GM18858 (cell line): Measurements from ENCODE around the gene IGFBP2.

ENCODE experiments used
- ATAC-seq: cut with Tn5 transposase; IDR thresholded peaks from one replicate; pipeline ENCODE4 v1.9.1; 2021; ENCODE audit not compliant: unreplicated experiment

IGFBP2 gene

GRCh38 chr2:216636551-216637450, 3.6 kb downstream of the IGFBP2 start:
- no peak for ATAC-seq

DNA sequence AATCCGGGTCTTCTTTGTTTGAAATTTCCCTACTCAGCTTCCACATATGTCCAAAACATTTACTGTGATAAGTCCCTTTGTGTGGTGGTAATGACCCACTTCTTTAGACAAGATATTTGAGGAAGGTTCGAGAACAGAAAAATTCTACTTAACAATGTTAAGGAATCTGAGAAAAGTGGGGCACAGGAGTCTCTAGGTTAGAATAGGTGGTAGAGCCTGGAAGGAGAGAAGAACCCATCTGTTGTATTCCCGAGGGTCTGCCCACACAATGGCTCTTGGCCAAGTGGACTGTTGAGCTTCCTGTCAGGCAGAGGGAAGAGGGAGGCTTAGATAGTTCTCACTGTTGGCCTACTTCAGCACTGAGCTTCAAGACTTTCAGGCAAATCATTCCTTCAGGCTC, 4.3 kb downstream of the IGFBP2 start:
- ATAC-seq, result no peak

DNA sequence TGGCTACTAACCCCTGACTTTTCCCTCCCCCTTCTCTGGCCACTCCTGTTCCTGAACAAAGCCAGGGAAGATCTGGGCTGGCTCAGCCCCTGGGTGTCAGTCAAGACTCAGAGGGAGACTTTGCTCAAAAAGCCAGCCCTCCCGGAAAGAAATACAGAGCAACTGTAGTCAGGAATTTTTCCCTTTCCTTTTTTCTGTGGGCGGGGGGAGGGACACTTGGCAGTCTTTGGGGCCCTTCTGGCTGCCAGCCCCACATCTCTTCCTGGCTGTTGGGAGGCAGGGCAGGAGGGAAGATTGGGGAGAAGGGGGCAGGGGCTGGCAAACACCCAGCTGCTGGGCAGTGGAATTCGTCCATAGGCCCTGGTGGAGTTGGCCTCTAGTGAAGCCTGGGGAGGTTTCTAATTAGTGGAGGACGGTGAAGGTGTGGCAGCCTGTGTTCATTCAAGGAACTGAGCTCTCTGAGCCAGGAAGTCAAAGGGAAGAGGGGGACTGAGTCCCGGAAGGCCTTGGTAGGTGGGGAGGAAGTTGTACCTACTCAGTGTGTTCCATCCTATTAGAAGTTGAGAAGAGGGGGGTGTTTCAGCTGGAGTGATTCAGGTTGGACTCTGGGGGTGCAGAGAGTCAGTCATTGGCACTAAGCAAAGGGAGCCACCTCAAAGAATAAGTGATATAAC, 10.9 kb downstream of the IGFBP2 start:
- ATAC-seq, result no peak

- ATAC-seq, result no peak
Measured at GRCh38 chr2:216644842-216645635, 11.8 kb downstream of the IGFBP2 start.

GRCh38 chr2:216645636-216645950, 12.4 kb downstream of the IGFBP2 start:
- no peak for ATAC-seq

GRCh38 chr2:216646116-216646515, 12.9 kb downstream of the IGFBP2 start:
- ATAC-seq, result no peak

DNA sequence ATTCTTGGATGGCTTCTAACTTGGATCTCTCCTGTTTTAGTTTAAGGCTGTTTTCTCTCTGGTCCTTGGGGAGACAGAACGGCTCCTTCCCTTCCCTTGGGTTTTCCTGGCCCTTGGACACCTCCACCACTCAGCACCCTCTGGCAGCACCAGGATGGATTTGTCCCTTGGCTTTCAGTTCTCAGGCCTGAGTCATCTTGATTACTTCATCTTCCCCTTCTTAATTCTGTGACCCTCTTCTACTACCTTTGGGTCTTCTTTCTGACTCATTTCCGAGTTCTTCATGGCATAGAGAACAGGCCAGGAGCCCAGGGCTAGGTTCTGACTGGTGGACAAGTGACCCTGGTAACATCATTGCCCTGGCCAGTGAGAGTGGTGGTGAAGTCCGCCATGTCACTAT, 14.9 kb downstream of the IGFBP2 start:
- no peak for ATAC-seq

DNA sequence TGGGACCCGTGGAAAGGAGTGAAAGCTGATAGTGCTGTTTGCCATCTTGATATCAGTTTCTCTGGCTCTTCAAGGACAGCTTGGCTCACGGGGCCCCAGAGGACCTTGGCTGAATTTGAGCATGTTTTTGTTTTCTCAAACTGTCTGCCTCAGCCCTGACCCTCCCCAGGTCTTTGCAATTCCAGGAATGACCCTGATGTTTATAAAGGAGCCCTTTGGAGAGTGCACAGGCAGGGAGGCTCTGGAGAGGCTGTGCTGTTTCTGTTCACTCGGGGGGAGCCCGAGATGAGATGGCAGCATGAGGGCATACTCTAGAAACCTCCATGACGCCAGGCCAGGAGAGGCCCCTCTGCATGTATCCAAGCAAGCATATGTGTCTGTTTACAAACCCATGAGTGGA, 16.4 kb downstream of the IGFBP2 start:
- no peak for ATAC-seq

- no peak for ATAC-seq
Measured at GRCh38 chr2:216650626-216651257, 17.5 kb downstream of the IGFBP2 start.

- ATAC-seq, result no peak
Measured at GRCh38 chr2:216651351-216651881, 18.2 kb downstream of the IGFBP2 start.

- ATAC-seq, result no peak
Measured at GRCh38 chr2:216652566-216652965, 19.3 kb downstream of the IGFBP2 start.

GRCh38 chr2:216653093-216653799, 20.0 kb downstream of the IGFBP2 start:
- ATAC-seq, result no peak

DNA sequence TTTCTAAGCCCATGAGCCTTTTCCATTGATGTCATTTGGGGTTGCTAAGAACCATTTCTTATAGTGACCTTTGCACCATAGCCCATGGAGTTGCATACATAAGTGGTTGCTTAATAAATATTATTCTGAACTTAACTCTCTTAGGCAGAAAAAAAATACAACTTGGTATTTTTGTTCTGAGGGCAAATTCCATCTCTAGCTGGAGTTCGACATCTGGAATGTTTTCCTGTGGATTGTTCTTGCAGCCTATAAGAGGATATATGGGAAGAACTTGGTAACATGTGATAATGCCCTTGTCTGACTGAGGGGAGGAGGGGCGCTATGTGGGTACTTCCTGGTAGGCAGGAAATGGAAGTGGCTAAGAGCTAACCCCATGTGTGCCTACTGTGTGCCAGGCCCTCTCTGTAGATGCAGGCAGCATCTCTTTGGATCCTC, 20.7 kb downstream of the IGFBP2 start:
- no peak for ATAC-seq

DNA sequence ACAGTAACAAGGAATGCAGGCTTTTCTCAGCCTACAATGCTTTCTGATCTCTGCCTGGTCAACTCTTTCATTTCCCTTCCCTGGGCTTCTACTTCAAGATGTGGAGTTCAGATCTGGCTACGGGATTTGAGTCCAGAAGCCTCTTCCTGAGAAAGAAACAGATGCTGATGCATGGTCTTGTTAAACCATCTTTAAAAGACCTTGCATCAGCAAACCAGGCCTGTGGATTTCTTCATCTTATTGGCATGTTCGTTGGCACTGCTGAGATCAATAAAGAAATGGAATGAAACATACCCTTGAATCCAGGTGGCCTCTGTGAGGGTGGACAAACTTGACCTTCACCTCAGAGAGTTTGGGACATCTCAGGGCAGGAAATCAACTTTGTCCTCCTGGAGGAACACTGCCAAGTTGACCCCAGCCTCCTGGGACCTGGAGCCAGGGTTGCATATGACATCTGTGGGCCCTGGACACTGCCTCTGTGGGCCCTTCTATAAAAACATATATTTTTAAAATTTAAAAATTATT, 21.4 kb downstream of the IGFBP2 start:
- no peak for ATAC-seq

DNA sequence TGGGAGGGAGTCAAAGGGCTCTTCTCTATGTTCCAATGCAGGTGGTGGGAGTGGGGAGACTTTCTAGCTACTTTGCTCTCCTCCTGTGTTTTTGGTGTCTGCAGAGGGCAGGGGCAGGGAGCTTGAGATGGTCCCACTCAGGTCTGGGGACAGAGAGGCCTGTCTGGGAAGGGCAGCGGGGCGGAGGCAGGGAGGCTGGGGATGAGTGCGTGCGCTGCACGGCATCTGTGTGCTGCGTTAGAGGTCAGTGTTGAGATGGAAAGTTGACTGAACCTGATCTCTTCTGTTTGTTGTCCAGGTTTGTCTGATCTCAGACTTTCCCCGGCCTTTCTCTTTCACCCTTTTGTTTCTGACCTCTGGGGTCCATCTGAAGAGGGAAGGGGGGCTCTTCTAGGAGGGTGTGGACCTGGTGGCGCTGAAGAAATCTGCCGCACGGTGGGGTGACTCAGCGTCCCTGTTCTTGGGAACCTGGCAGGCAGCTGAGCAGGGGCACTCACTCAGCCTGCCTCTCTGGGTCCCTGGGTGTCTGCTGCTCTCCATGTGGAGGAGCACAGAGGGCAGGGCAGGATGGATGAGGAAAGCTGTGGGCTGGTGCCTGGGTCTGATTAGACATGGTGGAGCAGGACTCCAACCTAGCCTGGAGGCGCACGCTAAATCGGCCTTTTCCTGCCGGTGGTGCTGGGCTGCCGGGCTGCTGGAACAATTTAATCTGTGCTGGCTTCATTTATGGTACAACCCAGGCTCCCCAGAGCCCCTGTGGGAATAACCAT, 24.1 kb downstream of the IGFBP2 start:
- no peak for ATAC-seq

GRCh38 chr2:216657980-216658379, 24.8 kb downstream of the IGFBP2 start:
- no peak for ATAC-seq

DNA sequence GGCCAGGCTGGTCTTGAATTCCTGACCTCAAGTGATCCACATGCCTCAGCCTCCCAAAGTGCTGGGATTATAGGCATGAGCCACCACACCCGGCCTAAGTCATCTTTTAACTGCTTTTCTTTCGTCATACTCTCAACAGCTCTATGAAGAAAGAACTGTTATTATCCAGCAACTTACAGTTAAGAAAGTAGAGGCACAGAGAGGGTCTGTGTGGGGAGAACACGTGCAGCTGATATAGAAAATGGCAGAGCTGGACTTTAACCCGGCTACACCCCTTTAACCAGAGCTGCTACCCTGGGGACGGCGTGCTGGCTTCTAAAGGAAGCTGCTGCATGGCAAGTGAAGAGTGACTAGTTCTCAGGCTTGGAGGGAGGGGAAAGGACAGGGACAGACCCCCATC, 25.5 kb downstream of the IGFBP2 start:
- ATAC-seq, result no peak

DNA sequence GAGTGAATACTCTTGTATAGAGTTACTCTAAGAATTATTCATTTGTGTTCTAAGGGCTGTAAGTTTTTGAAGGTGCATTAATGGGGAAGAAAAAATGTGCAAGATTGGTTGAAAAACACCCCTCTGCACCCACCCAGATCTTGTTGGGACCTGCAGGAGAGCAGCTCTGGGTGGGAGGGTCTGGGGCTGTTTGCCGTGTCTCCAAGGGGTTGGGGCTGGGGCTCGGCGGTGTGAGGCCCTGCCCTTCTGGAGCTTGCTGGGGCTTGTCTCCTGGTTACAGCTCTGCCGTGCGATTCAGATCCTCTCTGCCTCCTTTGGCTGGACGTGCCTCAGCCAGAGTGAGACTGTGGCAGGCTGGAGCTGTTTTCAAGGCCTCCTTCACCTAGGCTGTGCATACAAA, 26.1 kb downstream of the IGFBP2 start:
- no peak for ATAC-seq

GRCh38 chr2:216660496-216660895, 27.3 kb downstream of the IGFBP2 start:
- no peak for ATAC-seq
